ENCODE measurements around the gene PHF14.

- TF ChIP-seq CTCF (IDR thresholded peaks at IDR 0.05) (no peak), POLR2AphosphoS5 (IDR thresholded peaks at IDR 0.05) (no peak)
These were observed 207.9 kb downstream of the PHF14 start for GRCh38 chr7:11181590-11181989.
